Hematopoietic multipotent progenitor cell treated with erythropoietin and hydrocortisone succinate and interleukin-3 and kit ligand, for 17 days (in vitro differentiated cells): ENCODE measurements around the gene LONRF3.

Experiments
- DNase-seq: peaks from one replicate; pipeline ENCODE4 v3.0.0-alpha.2; 2015; ENCODE audit warnings: low spot score

The LONRF3 gene

DNA sequence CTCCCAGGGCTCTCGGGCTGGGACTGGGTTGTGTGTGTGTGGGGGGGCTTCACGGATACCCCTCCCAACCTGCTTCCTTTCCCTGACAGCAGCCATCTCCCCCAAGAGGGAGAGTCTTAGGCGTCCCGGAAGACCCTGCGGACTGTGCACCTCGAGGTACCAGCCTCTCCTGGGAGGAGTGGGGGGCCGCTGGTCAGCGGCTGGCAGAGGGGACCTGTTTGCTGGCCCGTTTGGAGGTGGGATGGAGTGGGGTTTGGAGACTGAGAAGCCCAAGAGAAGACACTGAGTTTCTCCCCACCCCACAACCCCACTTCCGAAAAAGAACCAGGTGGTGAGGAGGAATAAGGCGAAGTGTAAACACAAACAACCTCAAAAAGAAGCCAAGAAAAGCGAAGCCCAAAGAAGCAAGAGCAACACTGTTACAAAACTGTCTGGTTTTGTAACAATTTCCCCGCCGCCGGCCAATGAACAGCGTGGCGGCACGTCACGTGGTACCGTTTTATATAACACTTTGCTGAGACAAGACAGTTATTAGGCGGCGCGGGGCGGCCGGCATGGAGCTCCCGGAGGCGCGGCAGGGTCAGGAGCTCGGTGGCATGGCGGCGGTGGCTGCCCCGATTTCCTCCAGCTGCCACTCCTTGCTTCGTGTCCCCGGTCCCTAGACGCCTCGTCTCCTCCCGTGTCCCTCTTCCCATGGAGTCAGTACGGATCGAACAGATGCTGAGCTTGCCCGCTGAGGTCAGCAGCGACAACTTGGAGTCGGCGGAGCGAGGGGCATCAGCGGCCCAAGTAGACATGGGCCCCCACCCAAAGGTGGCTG, at the start of gene LONRF3:
Gene LONRF3, plus strand, starts transcription at position 531 of the 820 bp plus-strand sequence. Its CDS starts 163 bp downstream, at position 694.
- no peak for DNase-seq

DNA sequence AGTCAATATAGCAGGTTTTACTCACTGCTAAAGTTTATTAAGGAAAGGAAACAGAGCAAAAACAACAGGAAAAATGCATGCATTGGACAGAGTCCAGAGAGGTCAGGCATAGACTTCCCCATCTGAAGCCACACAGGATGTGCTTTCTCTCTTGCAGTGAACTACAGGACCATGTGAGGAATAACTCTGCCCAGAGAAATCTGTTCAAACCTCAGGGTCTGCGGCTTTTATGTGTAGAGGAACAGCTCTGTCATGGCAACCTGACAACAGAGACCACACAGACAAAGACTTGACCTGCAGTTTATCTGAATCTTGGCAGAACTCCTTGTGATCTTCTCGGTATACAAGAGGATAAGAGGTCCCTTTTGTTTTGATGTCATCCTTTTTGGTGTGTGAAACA, 46.3 kb upstream of the LONRF3 start:
- no peak for DNase-seq

DNA sequence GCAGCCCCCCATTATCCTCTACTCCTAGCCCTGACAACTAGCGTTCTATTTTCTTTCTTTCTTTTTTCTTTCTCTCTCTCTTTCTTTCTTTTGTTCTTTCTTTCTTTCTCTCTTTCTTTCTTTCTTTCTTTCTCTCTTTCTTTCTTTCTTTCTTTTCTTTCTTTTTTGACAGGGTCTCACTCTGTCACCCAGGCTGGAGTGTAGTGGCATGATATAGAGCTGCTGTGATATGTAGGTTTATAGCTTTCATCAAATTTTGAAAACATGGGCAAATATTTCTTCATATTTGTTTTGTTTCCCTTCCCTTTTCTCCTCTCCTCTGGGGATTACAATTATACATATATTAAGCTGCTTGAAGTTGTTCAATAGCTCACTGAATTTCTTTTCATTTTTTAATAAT, 39.1 kb upstream of the LONRF3 start:
- no peak for DNase-seq

DNA sequence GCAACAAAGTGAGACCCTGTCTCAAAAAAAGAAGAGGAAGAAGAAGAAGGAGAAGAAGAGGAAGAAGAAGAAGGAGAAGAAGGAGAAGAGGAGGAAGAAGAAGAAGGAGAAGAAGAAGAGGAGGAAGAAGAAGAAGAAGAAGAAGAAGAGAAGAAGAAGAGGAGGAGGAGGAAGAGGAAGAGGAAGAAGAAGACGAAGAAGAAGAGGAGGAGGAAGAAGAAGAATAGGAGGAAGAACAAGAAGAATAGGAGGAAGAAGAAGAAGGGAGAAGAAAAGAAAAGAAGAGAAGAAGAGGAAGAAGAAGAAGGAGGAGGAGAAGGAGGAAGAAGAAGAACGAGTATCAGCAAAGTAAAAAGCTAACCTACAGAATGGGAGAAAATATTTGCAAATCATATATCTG, 33.3 kb upstream of the LONRF3 start:
- no peak for DNase-seq

DNA sequence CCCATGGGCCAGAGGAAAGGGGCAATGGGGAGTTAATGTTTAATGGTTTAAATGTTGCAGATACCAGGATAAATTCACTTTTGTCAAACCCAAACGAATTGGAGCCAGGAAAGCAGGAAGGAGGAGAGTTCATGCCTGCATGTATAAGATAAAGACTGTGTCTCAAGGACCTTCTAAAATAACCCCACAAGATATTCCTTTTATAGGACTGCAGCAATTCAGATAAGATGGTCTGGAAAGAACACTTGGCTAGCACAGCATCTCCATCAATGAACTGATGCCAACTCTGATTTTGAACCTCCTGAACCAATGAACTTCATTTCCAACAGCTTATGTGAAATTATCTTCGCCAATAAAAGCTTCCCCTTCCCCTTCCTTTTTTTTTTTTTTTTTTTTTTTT, 31.3 kb upstream of the LONRF3 start:
- DNase-seq: no peak

DNA sequence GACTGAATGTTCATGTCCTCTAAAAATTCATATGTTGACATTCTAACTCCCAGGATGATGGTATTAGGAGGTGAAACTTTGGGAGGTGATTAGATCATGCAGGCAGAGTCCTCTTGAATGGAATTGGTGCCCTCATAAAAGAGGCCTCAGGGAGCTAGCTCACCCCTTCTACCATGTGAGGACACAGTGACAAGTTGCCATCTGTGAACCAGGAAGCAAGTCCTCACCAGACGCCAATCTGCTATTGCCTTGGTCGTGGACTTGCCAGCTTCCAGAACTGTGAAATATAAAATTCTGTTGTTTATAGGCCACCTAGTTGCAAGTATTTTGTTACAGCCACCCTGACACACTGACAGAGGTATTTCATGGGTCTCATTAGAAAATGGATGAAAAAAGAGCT, 28.5 kb upstream of the LONRF3 start:
- no peak for DNase-seq

DNA sequence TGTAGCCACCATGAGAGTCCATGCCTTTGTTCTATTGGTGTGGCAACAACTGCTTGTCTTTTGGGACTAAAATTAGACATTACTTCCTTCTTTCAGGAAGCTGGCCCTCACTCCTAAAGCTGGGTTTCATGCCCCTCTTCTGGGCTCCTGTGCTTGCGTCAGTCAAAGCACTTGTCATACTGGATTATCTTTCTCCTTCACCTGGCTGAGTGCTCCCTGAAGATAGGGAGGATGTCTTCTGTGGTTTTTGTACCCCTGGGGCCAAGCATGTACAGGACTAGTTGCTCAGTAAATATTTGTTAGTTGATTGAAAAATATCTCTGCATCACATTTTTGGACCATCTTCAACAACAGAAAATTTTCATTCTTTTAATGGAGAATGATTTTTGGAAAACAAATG, 26.1 kb upstream of the LONRF3 start:
- no peak for DNase-seq

DNA sequence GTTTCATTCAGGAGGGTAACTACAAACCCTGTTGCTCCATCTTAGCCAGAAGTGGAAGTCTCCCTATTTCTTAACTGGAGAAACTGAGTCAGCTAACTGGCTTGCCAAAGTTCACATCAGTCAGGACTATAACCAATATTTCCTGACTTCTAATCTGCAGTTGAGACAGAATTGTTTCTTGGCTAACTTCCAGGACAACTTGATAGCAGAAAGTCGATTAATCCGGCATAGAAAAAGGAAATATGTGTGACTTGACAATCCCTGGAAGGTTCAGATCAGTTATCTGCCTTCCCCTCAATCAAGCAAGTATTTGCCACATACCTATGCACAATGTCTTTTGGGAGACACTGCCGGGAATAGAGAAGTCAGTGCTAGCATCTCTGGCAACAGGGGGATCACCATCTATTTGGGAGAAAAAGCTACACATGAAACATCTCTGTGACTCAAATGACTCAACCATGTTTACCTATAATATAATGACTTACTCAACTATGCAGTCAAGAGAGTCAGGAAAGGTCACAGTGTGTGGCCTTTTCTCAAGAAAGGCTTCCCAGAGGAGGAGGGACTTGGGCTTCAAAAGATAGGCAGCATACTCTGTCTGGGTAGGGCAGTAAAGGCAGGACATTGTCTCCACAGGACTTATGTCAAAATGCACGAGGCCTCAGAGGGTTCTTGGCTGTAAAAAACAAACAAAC, 12.4 kb upstream of the LONRF3 start:
- DNase-seq: no peak

DNA sequence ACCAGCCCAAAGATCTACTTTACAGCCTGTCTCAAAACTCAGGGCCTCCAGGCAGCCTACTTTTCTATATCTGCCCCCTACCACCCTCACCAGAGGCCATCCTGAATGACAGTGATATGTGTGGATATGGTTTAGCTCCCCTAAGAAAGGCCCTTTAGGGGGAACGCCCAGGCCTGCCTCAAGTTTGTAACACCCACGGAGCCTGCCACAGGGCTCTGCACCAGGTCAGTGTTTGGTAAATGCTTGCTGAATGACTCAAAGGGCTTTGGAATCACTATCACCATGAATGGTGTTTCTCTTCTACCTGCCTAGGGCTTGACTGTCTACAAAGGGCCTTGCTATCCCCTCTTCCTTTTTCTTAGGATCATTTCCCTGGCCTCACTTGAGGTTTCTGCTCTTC, 11.3 kb upstream of the LONRF3 start:
- no peak for DNase-seq

DNA sequence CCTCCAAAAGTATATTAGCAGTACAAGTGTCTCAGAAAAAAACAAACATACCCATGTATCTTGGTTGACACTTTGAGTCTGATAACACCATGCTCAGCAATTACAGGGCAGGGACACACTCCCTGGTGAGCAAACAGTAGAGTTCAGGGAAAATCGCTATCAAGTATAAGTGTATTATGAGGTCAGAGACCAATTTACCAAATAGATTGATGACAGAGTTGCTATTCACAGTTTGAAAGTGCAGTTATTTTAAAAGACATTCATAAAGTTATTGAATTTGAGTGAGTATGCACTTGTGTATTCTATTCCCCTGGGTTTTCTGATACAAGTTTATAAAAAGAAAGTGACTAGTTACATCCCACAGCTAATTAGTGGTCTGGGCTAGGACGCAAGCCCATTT, 10.2 kb upstream of the LONRF3 start:
- DNase-seq: no peak

DNA sequence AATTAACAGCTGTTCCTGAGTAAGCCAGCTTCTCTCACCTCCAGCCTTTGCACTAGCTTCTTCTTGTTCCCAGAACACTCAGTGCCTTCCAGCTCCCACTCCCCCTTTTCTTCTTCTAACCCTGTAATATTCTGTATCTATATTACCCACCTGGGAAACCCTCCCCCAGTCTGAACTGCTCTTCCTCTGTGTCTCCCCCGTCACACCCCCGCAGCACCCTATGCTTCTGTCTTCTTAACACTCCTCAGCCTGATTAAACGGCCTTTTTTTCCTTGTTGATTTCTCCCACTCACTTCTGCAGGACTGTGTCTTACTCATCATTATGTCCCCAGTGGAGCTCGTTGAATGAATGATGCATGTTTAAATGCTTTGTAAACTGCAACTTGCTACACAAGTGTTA, 9.0 kb upstream of the LONRF3 start:
- no peak for DNase-seq

DNA sequence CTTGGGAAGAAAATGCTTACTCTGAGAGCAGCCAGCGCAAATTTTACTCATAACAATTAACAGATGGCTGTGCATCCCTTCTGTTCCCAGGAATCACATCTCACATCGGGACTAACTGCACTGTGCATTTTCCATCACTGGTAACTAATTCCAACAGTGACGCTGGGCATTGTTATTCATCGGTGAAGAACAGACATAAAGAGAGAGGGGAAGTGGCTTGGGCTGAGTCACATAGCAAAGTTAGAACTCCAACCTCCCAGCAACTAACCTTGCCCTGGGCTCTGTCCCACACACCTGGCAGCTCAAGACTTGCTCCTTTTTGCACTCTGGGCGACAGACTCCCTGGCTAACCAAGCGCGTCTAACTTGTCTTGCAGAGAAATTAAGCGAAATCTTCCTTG, 6.4 kb upstream of the LONRF3 start:
- DNase-seq: no peak

DNA sequence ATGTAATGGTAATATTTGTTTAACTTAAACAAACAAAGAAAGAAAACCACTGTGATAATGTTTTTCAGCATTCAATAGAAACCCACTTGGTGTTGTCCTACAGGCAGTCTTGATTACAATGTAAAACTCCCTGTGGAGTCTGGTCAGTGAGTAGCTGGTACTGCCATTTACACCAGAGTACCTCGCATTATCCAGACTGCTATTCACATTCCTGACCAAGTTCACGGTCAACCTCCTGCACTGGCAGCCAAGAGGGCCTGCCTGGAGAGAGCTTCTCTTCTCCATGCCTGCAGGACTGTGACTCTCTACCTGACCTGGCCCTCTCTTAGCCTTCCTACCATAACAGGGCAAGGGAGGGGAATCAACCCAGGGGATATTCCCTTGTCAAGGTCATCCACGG, 2.9 kb upstream of the LONRF3 start:
- DNase-seq: no peak

DNA sequence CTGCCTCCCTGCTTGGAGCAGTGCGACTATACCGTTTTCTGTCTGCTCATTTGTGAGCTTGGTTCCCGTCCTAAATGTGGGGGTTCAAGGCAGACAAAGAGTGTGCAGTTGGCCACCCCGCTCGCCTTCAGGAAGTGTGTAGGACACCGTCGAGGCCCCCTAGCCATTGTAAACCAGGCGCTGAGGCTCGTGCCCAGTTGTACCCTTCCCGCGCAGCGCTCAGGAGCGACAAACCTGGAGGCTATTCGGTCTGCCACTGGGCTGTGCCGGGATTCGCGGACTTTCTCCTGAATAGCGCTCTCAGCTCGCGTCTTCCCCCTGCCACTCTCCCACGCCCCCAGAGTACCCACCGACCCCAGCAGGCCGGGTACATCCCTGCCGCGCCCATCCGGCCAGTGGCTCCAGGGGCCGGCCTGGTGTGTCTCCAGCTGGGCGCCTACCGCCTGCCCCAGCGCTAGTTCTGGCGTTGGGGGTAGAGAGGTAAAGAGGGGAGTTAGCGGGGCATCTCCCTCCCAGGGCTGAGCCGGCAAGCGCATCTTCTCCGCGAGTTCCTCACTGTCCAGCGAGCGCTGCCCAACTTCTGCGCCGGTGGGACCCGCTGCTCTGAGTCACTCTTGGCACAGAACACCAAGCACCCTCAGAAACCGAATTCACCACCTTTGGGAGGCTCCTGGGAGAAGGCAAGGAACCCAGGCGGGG, 880 bp upstream of the LONRF3 start:
- DNase-seq: no peak

DNA sequence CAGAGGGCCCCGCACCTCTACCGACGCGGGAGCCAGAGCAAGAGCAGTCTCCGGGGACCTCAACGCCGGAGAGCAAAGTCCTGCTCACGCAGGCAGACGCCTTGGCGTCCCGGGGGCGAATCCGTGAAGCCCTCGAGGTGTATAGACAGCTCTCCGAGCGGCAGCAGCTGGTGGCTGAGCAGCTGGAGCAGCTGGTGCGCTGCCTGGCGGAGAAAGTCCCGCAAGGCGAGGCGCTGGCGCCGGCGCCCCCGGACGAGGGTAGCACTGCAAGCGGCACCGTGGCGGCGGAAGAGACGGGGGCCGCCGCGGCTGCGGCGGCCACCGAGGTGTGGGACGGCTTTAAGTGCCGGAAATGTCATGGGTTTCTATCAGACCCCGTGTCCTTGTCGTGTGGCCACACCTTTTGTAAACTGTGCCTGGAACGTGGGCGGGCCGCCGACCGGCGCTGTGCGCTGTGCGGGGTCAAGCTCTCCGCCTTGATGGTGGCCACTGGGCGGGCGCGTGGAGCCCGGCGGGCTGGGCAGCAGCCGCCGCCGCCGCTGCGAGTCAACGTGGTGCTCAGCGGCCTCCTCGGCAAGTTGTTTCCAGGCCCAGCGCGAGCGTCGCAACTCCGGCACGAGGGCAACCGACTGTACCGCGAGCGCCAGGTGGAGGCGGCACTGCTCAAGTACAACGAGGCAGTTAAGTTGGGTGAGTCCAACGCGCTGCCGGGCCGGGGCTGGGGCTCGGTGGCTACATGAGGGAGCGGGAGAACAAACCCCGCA, 672 bp downstream of the LONRF3 start:
- DNase-seq: no peak

DNA sequence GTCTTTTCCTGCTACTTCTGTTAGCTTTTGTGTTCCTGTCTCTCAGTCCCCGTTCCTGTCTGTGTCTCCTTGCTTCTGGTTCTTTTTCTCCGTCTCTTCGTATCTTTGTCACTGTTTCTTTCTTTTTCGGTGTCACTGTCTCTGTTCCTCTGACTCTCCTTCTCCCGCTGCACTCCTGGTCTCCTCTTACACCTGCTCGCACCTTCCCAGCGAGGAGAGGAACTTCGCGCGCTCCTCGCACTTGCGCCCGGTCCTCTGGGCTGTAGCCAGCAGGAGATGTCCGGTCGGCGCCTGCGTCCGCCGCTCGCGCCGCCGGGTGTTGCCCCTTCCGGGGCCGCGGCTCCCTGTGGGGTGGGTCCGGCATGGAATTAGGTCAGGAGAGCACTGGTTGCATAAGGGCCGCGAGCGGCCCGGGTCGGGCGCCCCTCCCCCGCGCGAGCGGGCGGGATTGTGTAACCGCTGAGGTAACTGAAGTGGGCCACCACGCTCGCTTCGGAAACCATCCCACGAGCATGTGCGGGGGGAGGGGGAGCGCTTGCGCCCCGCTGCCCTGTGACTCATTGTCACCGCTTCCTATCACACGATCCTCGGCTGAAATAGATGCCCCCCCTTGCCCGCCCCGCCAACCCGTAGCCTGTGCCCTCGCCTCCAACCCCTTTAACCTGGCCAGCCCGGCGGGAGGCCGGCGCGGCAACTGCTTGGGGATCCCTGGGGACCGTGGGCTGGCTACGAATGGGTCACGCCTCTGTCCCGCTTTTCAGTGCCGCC, 1.6 kb downstream of the LONRF3 start:
- DNase-seq: no peak

DNA sequence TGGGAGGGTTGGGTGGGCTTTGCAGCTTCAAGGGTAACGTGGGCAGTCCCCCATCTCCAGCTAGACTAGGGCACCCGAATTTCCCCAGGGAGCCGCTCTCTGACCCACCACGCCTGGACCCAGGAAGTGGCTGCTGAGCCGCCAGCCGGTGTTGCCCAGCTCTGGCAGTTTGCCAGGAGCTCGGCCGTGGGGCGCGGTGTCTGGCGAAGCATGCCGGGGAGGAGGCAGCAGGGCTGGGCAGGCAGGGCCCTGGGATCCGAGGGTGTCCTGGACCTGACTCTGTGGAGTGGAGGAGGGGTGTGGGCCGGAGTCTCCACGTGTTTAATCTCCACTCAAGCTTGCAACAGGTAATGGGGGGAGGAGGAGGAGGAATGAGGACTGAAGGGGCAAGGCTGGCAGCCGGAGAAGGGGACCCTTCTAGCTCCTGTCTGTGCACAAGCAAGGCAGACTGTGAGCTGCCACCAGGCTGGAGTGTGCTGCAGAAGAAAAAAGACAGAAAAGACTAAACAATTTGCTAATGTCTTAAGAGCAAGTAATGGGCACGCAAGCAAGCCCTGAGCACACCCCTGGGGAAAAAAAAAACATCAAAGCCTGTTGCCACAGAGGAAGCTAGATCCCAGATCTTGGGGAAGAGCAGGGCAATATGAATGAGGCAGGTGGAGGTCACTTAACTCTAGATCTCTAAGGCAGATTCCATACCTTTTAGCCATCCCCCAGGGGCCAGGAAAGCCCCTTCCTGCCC, 2.4 kb downstream of the LONRF3 start:
- DNase-seq: no peak

DNA sequence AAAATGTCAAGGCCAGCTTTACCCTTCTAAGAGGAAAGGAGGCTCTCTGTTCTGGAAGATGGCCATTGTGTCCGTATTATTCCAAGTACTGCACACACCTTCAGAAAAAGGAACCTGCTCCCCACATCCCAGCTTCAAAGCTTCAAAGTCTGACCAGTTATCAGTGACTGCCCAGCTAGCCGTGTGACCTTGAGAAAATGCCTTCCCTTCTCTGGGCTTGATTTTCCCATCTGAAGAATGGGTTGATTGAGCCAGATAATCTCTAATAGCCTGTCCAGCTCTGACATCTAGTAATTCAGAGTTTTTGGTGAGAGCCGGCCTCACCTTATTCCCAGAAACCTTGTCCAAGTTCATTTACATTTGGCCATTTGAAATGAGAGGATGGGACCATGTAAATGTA, 3.0 kb downstream of the LONRF3 start:
- DNase-seq: no peak

DNA sequence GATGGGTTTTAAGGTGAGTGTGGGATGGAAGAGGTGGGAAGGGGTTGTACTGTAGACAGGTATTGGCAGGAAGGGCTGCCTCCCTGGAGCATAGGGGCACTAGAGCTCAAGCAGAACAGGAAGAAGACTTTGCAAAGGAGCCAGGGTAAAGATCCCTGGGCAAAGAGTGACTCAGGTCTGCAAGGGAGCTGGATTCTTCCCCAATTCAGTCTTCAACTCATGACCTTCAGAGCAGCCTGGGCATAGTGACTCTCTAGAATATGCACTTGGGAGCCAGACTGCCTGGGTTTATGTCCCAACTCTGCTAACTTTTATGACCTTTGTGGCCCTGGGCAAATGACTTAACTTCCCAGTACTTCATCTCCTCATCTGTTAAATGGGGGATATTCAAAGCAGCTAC, 4.0 kb downstream of the LONRF3 start:
- DNase-seq: no peak

DNA sequence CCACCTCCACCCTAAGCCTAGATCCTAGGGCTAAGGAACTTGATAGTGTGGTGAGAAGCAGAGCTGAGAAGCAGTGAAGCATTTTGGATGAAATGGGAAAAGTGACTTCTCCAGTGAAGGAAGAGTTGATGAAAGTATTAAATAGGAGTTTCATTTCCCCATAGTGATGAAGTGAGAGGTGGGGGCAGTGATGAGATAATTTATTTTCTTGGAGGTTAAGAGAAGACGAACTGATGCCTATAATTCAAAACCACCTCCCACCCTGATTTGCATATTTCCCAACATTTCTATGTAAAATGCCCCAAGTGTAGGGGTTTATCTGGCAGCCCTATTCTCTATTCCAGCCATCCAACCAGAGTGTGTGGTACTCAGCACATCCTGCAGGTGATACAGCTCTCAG, 6.3 kb downstream of the LONRF3 start:
- no peak for DNase-seq

DNA sequence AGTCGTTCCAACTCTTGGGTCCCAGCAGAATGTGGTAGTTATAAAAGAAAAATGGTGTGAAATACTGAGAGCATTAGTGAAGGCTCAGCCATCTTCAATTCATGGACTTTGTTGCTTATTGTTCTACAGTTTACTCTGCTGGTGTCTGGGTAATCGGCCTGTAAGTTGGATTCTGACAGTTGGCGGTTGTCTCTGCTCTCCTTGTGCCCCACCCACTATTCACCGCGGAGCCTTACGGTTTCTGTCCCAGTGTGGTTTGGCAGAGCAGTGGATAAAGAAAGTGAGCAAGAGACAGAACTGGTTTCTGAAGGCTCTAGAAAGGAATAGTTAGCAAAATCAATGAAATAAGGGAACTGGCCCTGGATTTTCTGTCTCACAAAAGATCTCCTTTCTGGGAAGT, 9.1 kb downstream of the LONRF3 start:
- no peak for DNase-seq
